SK-MEL-5 (cell line): ENCODE results near the gene HES6. TPM values are rescaled to one million over a fixed set of nuclear protein-coding genes. Genes with fewer than 3 reads are reported as not detected.

Source experiments
- DNase-seq: peaks from one replicate; pipeline ENCODE4 v3.0.0-alpha.2; 2016; ENCODE audit warnings: low read depth, low spot score
- in situ Hi-C: cut with HindIII; loops from 2 replicates; pipeline ENCODE4 v1.10.0; 2016; ENCODE audit warnings: low sequenced_read_pairs, high pct_unique_total_duplicates, low pct_unique_long_range_greater_than_20kb
- total RNA-seq: library from RNA; depleted of rRNA; stranded (reverse); fragments of >200 nt; shearing (Covaris generic); gene quantifications from 2 replicates; pipeline ENCODE4 v1.2.3, GENCODE V29; 2014

HES6 gene
- total RNA-seq, 1 experiment from 2014 or later: 191 TPM

DNA sequence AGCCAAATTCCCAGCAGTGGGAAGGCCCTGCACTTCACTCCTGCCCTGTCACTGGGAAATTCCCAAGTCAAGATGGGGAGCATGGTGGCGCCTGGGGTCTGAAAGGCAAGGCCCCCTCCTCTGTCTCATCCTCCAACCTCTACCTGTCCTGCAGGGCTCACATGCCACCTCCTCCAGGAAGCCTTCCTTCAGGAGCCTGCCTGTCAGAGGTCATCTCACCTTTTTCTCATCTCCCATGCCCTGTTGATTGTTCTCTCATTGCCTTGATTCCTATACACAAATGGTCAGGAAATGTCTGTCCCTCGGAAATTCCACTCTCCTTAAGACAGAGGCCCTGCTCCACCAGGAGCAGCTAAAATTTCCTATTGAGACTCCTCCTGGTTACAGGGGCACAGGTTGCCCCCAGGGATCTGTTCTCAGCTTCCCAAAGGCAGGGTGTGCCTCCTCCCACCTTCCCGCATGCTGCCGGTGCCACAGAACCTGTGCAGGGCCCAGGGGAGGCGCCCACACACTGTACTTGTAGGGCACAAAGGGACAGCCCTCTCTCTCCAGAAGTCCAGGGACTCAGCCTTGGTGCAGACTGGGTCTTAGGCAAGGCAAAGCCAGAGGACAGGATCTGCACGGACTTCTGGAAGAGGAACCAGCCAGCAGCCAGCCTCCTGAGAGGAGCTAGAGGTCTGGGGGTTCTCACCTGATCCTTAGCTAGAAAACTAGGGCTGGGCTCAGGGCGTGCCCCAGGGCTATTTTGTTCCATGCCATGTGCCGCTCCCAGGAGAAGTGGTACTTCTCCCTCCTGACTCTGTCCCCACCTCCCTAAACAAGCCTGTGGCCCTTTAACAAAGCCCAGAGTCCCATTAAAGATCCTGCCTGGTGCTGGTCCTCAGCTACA lies 12.9 kb downstream of the HES6 start:
- in situ Hi-C loops: no loop called here
- no peak for DNase-seq

DNA sequence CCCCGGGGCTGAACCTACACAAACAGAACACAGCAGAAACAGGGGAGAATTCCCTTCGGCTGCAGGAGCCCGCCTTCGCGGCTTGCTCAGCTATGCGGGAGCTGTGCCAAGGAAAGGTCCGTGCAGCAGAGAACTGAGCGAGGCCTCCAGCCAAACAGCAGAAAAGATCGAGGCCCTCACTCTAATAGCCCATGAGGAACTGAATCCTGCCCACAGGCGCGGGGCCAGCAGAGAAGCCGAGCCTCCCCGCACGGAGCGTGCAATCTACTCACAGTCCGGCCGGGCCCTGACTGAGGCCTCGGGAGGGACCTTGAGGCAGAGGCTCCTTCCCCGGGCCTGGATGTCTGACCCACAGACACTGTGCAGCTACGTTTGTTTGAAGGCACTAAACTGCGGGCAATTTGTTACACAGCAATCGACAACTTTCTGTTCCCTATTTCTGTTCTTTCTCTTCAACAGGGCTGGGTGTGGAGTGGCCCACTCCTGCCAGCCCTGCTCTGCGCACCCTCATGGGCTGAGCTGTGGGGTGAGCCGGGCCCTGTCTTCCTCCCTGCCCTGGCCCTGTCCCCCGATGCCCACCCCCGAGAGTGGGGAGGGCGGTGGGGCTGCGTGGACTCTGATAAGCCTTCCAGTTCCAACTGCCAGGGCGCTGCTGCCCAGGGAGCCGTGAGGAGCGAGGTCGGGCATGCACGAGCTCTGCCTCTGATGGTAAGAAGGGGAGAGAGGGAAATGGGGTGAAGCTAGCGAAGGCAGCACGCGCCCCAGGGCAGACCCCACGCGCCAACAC lies 13.7 kb downstream of the HES6 start:
- in situ Hi-C loops: no loop called here
- no peak for DNase-seq

DNA sequence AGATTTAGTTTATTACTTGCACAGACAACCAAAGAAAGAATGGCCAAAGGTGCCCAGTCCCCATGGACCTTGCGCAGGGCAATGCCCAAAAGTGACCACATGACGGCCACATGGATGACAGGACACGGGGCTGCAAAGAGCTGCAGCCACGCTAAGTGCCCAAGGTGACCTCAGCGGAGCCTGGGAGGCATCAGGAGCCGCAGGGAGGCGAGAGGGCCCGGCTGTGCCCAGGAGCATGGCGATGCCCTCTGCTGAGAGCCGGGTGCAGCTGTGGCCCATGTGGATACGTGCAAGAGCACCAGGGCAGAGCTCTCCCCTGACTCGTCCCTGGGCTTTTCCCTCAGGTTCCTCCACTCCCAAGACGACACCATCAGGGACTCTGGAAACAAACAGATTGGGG lies 14.7 kb downstream of the HES6 start:
- in situ Hi-C loops: no loop called here
- DNase-seq: no peak

- in situ Hi-C loops: no loop called here
- DNase-seq: no peak
Observed at GRCh38 chr2:238224356-238225035, 15.3 kb downstream of the HES6 start.

DNA sequence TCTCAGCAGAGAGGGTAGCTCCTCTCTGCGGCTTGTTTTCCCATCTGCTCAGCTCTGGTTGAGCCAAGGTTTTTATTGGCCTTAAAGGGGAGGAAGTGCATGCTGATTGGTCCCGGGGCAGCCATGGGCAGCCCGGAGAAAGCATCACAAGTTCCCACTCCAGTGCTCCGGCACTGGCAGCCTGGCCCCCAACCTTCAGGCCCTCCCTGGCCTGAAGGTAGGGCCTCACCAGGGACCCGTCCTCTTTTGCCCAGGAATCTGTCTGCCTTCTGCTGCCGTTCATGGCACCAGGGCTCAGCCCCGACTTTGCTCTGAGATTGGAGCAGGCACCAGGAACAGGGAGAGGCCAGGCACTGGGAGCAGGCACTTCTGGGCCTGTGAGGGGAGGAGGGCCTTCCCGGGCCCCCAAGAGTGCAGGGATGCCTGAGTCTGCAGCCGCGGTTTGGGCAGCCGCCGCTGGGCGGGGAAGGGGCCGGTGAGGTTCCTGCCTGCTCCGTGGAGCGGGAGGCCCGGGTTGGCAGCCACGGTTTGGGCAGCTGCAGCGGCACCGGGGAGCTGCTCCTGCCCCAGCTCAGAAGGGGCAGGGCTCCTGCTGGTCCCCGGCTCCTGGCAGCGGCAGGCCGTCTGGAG lies 18.8 kb downstream of the HES6 start:
- no peak for DNase-seq
- in situ Hi-C loops: no loop called here

DNA sequence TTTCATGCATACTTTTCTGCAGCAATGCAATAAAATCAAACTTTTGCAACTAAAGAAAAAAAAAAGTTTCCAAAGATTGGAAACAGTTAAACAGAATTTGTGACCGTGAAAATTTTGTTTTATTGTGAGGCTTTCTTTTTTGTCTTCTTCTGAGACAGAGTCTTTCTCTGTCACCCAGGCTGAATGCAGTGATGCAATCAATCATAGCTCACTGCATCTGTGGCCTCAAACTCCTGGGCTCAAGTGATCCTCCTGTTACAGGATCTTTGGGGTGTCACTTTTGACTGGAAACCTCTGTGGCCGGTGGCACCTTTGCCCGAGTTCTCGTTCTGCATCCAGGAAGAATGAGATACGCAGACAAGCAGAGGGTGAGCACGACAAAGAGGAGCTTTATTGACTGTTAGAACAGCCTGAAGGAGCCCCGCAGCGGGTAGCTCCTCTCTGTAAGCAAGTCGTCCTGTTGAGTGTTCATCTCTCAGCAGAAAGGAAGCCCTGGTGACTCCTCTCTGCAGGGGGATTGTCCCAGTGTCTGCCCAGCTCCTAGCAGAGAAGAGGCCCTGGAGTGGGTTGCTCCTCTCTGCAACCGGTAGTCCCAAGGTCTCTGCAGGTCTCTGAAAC lies 19.5 kb downstream of the HES6 start:
- in situ Hi-C loops: no loop called here

GRCh38 chr2:238216651-238217184 lies 23.1 kb downstream of the HES6 start:
- DNase-seq: peak; percentile 94
- in situ Hi-C loops: no loop called here

More for the DNA sequence above, 19.5 kb downstream of the HES6 start:
- DNase-seq: no peak

DNA sequence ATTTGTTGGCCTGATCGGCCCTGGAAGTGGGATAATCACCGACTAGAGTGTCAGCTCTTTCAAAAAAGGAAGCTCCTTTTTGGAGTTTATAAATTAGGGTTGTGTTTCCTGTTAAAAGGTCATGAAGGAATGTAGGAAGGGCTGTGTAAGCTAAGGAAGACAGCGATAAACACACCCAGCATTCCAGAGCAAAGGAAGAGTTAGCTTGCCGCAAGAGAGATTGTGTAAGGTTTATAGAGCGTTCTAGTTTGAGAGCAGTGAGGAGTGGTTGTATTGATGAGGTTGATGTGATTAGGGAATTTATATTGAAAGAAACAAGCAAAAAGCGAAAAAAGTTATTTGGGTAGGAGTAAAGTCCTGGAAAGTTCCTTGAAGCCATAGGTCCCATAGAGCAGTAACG lies 32.8 kb downstream of the HES6 start:
- DNase-seq: no peak
- in situ Hi-C loops: no loop called here

DNA sequence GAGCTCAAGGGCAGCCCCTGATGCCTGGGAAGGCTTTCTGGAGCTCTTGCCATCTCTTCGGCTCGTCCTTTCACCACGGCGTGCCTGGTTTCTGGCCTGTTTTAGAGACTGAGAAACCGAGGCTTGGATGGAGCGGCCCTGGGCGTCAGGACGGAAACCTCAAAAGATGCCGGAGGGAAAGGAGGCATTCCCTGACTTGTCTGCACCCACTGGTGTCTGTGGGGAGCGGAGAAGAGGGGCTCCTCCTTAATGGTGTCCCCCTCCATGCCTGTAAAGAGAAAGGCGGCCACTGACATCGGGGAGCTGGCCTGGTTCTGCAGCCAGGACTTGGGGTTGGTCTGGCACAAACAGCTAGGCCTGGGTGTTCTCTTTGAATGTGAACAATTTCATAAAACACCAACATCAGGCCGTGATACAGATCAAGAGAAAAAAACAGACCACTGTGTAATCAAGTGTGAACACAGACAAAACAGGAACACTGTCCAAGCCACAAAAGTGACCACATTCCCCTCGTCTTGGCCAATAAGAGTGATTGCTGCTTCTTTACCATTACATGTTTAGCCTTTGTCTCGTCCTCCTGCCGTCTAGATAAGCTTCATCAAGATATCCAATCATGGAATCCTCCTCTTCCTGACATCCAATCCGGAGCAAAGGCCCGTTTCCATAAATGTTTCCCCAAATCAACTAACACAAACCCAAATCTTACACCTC lies 35.7 kb downstream of the HES6 start:
- in situ Hi-C loops: no loop called here
- no peak for DNase-seq

- in situ Hi-C loops: no loop called here
- DNase-seq: peak; percentile 80
Observed at GRCh38 chr2:238203094-238203972, 36.5 kb downstream of the HES6 start, which contains the start of gene ILKAP. TSS of gene ILKAP (minus strand) at chr2:238203695. CDS start at chr2:238203553, 142 bp downstream.

DNA sequence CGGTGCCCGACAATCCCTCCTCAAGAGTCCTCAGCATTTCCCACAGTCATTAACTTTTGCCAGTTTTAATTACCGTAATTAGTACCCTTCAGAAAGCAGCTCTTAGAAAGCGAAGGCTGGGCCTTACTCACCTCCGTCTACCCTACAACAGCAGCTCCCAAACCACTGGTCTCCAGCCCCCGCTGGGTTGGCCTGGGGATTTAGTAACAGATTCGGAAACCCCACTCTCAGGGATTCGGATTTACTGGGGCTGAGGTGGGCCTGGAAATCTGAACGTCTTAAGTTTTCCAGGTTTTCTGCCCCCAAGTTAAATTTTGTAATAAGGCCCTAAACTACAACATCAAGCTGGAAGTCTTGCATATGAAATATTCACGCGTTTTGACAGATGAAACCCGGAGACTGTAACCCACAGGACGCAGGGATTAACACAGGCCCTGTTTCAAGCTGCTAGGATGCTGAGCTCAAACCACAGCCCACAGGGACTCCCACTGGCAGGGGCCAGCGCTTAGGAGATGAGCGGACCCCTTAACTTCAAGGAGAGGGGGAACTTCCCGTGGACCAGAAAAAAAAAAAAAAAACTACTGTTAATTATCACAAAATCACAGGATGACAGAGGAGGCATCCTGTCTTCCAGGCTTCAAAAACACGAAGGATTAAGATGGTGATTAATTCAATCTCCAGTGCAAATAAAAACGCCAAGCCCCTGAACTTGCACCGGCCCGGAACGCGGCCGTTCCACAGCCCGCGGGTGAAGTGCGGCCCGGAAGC lies 37.3 kb downstream of the HES6 start:
- in situ Hi-C loops: no loop called here
- no peak for DNase-seq

DNA sequence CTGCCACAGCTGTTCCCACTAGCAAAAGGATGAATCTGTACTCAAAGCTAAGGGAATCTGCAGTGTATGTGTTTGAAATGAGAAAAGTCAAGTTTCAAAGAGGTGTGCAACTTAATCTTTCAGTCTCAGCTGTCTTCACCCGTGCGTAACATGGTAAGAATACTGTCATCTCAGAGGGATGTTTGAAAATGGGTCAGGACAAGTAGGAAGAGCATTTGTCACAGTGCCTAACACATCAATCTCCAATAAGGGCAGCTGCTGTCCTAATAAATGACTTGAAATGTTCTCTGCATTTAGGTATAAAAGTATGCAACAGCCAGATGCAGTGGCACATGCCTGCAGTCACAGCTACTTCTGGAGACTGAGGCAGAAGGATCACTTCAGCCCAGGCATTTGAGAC lies 49.4 kb downstream of the HES6 start:
- in situ Hi-C loops: no loop called here
- no peak for DNase-seq
